Suprapubic skin (tissue), 4 donors: ENCODE data around the gene PNP. TPM values are rescaled to one million over a fixed set of nuclear protein-coding genes. Genes with fewer than 3 reads are reported as not detected.

Experiments
- DNase-seq, 2 donors: peaks; one replicate each; pipeline ENCODE4 v3.0.0-alpha.2; 2019; ENCODE audit warnings: low spot score in 2 of 2
- H3K27ac ChIP-seq: fragments of 200-600 bp; sonication (generic); one replicate; pipeline ENCODE4 v1.5.1; 2019
- H3K27me3 ChIP-seq: fragments of 200-600 bp; sonication (generic); one replicate; pipeline ENCODE4 v1.5.1; 2019
- H3K36me3 ChIP-seq: fragments of 200-600 bp; sonication (generic); one replicate; pipeline ENCODE4 v1.5.1; 2019
- H3K4me1 ChIP-seq: fragments of 200-600 bp; sonication (generic); one replicate; pipeline ENCODE4 v1.5.1; 2019
- H3K4me3 ChIP-seq: fragments of 200-600 bp; sonication (generic); one replicate; pipeline ENCODE4 v1.5.1; 2019; ENCODE audit warnings: mild to moderate bottlenecking
- H3K9me3 ChIP-seq: fragments of 200-600 bp; sonication (generic); one replicate; pipeline ENCODE4 v1.5.1; 2019
- EP300 ChIP-seq: sonication (generic); formaldehyde crosslinking; IDR thresholded peaks from one replicate; pipeline ENCODE4 v1.6.1; 2017; ENCODE audit warnings: antibody characterized with exemption
- POLR2A ChIP-seq, 2 donors: fragments of 450-650 bp; IDR thresholded peaks; one replicate each; pipeline ENCODE4 v1.6.1; 2017; ENCODE audit warnings: antibody characterized with exemption in 2 of 2, mild to moderate bottlenecking in 2 of 2, moderate library complexity in 2 of 2
- POLR2AphosphoS5 ChIP-seq, 3 donors: sonication (generic); formaldehyde crosslinking; IDR thresholded peaks; one replicate each; pipeline ENCODE4 v1.6.1; 2017; ENCODE audit warnings: antibody characterized with exemption in 3 of 3
- WGBS: methylation state at CpG from one replicate; pipeline ENCODE4 v1.1.5; 2018; 5-methylcytosine and 5-hydroxymethylcytosine counted together
- total RNA-seq, 4 donors: library from RNA; depleted of rRNA; stranded (reverse); fragments of >200 nt; gene quantifications; one replicate each; pipeline ENCODE4 v1.1.0, GENCODE V29; 2016
- TF ChIP-seq, protein P1 (sequence below), 2 donors: fragments of 200-600 bp in 1 of 2; fragments of 450-650 bp in 1 of 2; sonication (generic) in 1 of 2; IDR thresholded peaks; one replicate each; pipeline ENCODE4 v1.5.1; 2016 to 2019; ENCODE audit warnings: antibody characterized with exemption in 2 of 2, mild to moderate bottlenecking in 1 of 2, moderate library complexity in 1 of 2

The PNP gene
- total RNA-seq, 4 donors from 2014 or later: 26.9 to 83.4 (median 52.9) TPM

DNA sequence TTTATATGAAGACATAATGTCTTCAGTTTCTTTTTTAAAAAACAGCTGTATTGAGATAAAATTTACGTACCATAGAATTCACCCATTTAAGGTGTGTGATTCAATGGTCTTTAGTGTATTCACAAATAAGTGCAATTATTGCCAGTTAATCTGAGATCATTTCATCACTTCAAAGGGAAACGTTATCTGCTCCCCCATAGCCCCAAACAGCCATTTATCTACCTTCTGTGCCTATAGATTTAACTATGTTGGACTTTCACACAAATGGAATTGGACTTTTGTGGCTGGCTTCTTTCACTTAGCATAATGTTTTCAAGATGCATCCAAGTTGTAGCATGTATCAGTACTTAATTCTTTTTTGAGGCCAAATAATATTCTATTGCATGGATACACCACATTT is 9.7 kb downstream of the PNP start:
- Histone ChIP-seq H3K27ac (no peak overlapping the region), H3K36me3 (peaks cover 38% of the 10 kb centered on the region), H3K4me1 (peaks cover 15% of the 10 kb centered on the region), H3K4me3 (no peak overlapping the region), H3K27me3 (no peaks in the 10 kb centered on the region), H3K9me3 (no peaks in the 10 kb centered on the region)
- TF ChIP-seq, protein P1, sequence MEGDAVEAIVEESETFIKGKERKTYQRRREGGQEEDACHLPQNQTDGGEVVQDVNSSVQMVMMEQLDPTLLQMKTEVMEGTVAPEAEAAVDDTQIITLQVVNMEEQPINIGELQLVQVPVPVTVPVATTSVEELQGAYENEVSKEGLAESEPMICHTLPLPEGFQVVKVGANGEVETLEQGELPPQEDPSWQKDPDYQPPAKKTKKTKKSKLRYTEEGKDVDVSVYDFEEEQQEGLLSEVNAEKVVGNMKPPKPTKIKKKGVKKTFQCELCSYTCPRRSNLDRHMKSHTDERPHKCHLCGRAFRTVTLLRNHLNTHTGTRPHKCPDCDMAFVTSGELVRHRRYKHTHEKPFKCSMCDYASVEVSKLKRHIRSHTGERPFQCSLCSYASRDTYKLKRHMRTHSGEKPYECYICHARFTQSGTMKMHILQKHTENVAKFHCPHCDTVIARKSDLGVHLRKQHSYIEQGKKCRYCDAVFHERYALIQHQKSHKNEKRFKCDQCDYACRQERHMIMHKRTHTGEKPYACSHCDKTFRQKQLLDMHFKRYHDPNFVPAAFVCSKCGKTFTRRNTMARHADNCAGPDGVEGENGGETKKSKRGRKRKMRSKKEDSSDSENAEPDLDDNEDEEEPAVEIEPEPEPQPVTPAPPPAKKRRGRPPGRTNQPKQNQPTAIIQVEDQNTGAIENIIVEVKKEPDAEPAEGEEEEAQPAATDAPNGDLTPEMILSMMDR (IDR thresholded peaks at IDR 0.05): no peak
- TF ChIP-seq POLR2A (IDR thresholded peaks at IDR 0.05): no peak
- TF ChIP-seq POLR2AphosphoS5 (IDR thresholded peaks at IDR 0.05): no peak
- TF ChIP-seq EP300: no peak
- 91% methylated on average over 2 of the region's 2 CpGs for WGBS
- no peak for DNase-seq

DNA sequence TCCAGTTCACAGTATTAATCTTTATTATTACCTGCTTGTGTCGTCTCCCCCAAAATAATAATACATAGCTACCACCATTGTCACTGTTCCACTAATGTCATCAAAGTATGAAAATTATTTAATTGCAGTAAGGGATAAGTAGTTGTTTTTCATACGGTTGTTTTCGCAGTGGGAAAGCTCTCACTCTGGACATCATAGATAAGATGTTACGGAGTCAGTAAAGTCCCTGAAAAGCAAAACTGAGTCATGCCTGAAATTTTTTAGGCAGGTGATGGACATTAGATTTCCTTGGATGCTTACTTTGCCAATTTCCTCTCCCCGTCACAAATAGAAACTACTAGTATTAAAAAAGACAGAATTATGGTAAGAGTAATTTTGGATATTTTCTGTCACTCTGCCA is 13.2 kb downstream of the PNP start:
- Histone ChIP-seq H3K36me3 (peaks cover 4% of the 10 kb centered on the region), H3K27me3 (no peaks in the 10 kb centered on the region), H3K4me1 (peaks cover 3% of the 10 kb centered on the region), H3K27ac (no peak overlapping the region), H3K9me3 (no peaks in the 10 kb centered on the region), H3K4me3 (no peak overlapping the region)
- DNase-seq: no peak
- TF ChIP-seq, protein P1 (IDR thresholded peaks at IDR 0.05): no peak
- TF ChIP-seq POLR2AphosphoS5 (IDR thresholded peaks at IDR 0.05) (no peak), EP300 (no peak), POLR2A (IDR thresholded peaks at IDR 0.05) (no peak)
- 94% methylated on average over 5 of the region's 5 CpGs for WGBS

DNA sequence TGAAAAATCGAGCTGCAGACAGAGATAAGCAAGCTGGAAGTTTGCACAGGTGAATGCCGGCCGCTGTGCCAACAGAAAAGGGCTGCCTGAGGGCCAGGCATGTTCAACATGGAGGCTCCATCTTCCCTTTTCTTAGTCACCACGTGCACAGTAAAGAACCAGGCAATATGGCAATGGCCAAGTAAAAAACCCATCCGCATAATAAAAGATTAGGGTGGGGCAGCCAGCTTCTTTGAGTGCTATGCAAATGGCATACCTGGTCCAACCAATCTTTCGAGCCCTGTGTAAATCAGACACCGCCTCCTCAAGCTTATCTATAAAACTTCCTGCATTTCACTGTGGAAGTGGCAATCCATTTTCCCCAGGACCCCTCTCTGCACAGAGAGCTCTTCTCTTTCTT is 16.7 kb downstream of the PNP start:
- H3K4me1 ChIP-seq: peaks cover 16% of the 10 kb centered on the region
- 48% methylated on average over 7 of the region's 7 CpGs for WGBS

DNA sequence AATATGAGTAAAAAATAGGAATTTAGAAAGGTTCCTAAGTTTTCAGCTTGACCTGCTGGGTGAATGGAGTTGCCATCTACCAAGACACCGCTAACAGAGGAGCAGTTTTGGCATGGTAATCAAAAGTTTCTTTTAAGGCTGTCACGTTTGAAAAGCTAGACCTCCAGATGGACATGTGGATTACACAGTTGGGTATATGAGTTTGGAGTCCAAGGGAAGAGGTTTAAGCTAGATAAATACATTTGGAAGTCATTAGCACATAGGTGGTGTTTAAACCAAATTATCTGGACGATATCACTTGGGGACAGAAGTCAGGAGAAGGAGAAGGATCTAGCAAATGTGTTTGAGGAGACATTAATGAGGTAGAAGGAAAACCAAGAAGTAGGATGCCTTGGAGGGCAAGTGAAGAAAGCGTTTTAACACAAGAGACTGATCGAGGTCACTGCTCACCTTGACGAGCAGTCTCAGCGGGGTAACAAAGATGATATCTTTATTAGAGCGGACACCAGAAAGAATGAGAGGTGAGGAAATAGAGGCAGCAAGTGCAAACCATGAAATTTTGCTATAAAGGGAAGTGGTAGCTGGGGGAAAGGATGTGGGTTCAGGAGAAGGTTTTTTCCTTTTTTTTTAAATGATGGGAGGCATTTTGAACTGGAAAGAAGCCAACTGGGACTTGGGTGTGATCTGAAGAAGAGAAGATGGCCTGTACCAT is 17.6 kb downstream of the PNP start:
- Histone ChIP-seq H3K4me1 (peaks cover 16% of the 10 kb centered on the region), H3K9me3 (no peaks in the 10 kb centered on the region), H3K36me3 (no peaks in the 10 kb centered on the region), H3K27me3 (no peaks in the 10 kb centered on the region), H3K4me3 (no peak overlapping the region), H3K27ac (no peak overlapping the region)
- TF ChIP-seq EP300: no peak
- TF ChIP-seq, protein P1 (IDR thresholded peaks at IDR 0.05): no peak
- DNase-seq: no peak
- WGBS: 74% methylated on average over 8 of the region's 8 CpGs

More for the DNA sequence above, 16.7 kb downstream of the PNP start:
- TF ChIP-seq POLR2A (IDR thresholded peaks at IDR 0.05) (no peak), EP300 (no peak), POLR2AphosphoS5 (IDR thresholded peaks at IDR 0.05) (no peak)
- TF ChIP-seq, protein P1 (IDR thresholded peaks at IDR 0.05): no peak
- no peak for DNase-seq
- H3K4me3 ChIP-seq: no peak overlapping the region
- H3K9me3 ChIP-seq: no peaks in the 10 kb centered on the region
- no peaks in the 10 kb centered on the region for H3K36me3 ChIP-seq
- no peaks in the 10 kb centered on the region for H3K27me3 ChIP-seq
- no peak overlapping the region for H3K27ac ChIP-seq

DNA sequence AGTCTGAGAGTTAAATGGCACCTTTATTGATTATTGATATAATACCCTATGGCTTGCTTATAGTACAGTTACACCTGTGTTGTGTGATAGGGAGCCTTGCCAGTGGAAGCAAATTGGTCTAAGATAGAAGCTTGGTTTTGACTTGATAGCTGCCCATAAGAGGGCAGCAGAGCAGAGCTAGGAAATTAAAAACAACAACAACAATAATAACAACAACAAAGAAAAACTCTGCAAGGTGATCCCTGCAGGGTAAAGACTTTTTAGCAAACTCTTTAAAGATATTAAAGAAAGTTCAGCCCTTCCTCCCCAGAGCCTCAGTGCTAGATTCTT is 18.2 kb downstream of the PNP start:
- DNase-seq: no peak
- Histone ChIP-seq H3K4me3 (no peak overlapping the region), H3K27me3 (no peaks in the 10 kb centered on the region), H3K4me1 (peaks cover 16% of the 10 kb centered on the region), H3K9me3 (no peaks in the 10 kb centered on the region), H3K27ac (no peak overlapping the region), H3K36me3 (no peaks in the 10 kb centered on the region)
- no peak for TF ChIP-seq POLR2AphosphoS5 (IDR thresholded peaks at IDR 0.05)
- TF ChIP-seq, protein P1 (IDR thresholded peaks at IDR 0.05): no peak
